Astrocyte (in vitro differentiated cells and primary cell): Measurements from ENCODE around the gene TRANK1. TPM values are rescaled to one million over a fixed set of nuclear protein-coding genes. Genes with fewer than 3 reads are reported as not detected.

ENCODE experiments used
- DNase-seq: peaks from one replicate; pipeline ENCODE4 v3.0.0-alpha.2; 2010; ENCODE audit warnings: low read depth
- FAIRE-seq: peaks from 2 replicates; lab custom pipeline; 2011; peaks lifted over from hg19 to GRCh38; lab: Jason Lieb, UNC
- H2AFZ ChIP-seq: 2 replicates; pipeline ENCODE4 v1.6.0; 2012; ENCODE audit warnings: low read depth, low read length, inconsistent platforms
- H3K27ac ChIP-seq: 2 replicates; pipeline ENCODE4 v1.5.1; 2011; ENCODE audit warnings: low read depth, low read length, inconsistent platforms
- H3K27me3 ChIP-seq: 2 replicates; pipeline ENCODE4 v1.6.0; 2011; ENCODE audit warnings: low read length, inconsistent platforms; ENCODE audit not compliant: insufficient read depth
- H3K36me3 ChIP-seq: 2 replicates; pipeline ENCODE4 v1.5.1; 2011; ENCODE audit warnings: low read length, inconsistent platforms; ENCODE audit not compliant: insufficient read depth
- H3K4me1 ChIP-seq: 2 replicates; pipeline ENCODE4 v1.5.1; 2011; ENCODE audit warnings: low read length, inconsistent platforms; ENCODE audit not compliant: insufficient read depth
- H3K4me2 ChIP-seq: 2 replicates; pipeline ENCODE4 v1.6.0; 2012; ENCODE audit warnings: low read length, inconsistent platforms
- H3K4me3 ChIP-seq: 2 replicates; pipeline ENCODE4 v1.5.1; 2011; ENCODE audit warnings: low read depth, mild to moderate bottlenecking, low read length, inconsistent platforms; ENCODE audit not compliant: insufficient read depth
- H3K79me2 ChIP-seq: 2 replicates; pipeline ENCODE4 v1.6.0; 2012; ENCODE audit warnings: mild to moderate bottlenecking, low read length, inconsistent platforms; ENCODE audit not compliant: insufficient read depth
- H3K9ac ChIP-seq: 2 replicates; pipeline ENCODE4 v1.6.0; 2012; ENCODE audit warnings: mild to moderate bottlenecking, low read length, inconsistent platforms
- H3K9me3 ChIP-seq: 2 replicates; pipeline ENCODE4 v1.5.1; 2012; ENCODE audit warnings: low read depth, mild to moderate bottlenecking, low read length, inconsistent platforms; ENCODE audit not compliant: insufficient read depth
- H4K20me1 ChIP-seq: 2 replicates; pipeline ENCODE4 v1.6.0; 2012; ENCODE audit warnings: low read length, inconsistent platforms; ENCODE audit not compliant: insufficient read depth
- H3K27ac Mint-ChIP-seq: one replicate; pipeline ENCODE4 v1.8.0; 2021; ENCODE audit warnings: mild to moderate bottlenecking, mixed read lengths; ENCODE audit not compliant: unreplicated experiment
- H3K27me3 Mint-ChIP-seq: one replicate; pipeline ENCODE4 v1.8.0; 2021; ENCODE audit warnings: low read depth, mixed read lengths; ENCODE audit not compliant: unreplicated experiment
- H3K36me3 Mint-ChIP-seq: one replicate; pipeline ENCODE4 v1.8.0; 2021; ENCODE audit warnings: low read depth, mixed read lengths; ENCODE audit not compliant: unreplicated experiment
- H3K4me1 Mint-ChIP-seq: one replicate; pipeline ENCODE4 v1.8.0; 2021; ENCODE audit warnings: low read depth, mixed read lengths; ENCODE audit not compliant: unreplicated experiment
- H3K4me3 Mint-ChIP-seq: one replicate; pipeline ENCODE4 v1.8.0; 2021; ENCODE audit warnings: mild to moderate bottlenecking, moderate library complexity, mixed read lengths; ENCODE audit not compliant: unreplicated experiment
- H3K9me3 Mint-ChIP-seq: one replicate; pipeline ENCODE4 v1.8.0; 2021; ENCODE audit warnings: mild to moderate bottlenecking, mixed read lengths; ENCODE audit not compliant: unreplicated experiment
- CTCF ChIP-seq: IDR thresholded peaks from 2 replicates; pipeline ENCODE4 v1.5.1; 2011; ENCODE audit warnings: low read depth, mild to moderate bottlenecking, inconsistent platforms, low read length, moderate library complexity; ENCODE audit not compliant: insufficient read depth
- EZH2 ChIP-seq: IDR thresholded peaks from 2 replicates; pipeline ENCODE4 v1.6.1; 2012; ENCODE audit warnings: mild to moderate bottlenecking, low read length, inconsistent platforms; ENCODE audit not compliant: insufficient read depth
- total RNA-seq: library from RNA; stranded (reverse); gene quantifications from 2 replicates; pipeline ENCODE4 v1.2.1, GENCODE V29; 2021

Gene TRANK1
- total RNA-seq, 1 donor from 2014 or later = 5.6 TPM

GRCh38 chr3:36972163-36972562, 27.3 kb upstream of the TRANK1 start:
- no peaks in the 10 kb centered on the region for H3K36me3 Mint-ChIP-seq
- peaks cover 4% of the 10 kb centered on the region for H3K9me3 Mint-ChIP-seq
- Histone ChIP-seq H3K4me1 (peaks cover 7% of the 10 kb centered on the region), H4K20me1 (no peaks in the 10 kb centered on the region), H3K36me3 (no peaks in the 10 kb centered on the region), H3K27me3 (no peaks in the 10 kb centered on the region), H3K27ac (no peak overlapping the region), H3K79me2 (no peaks in the 10 kb centered on the region), H3K4me3 (no peak overlapping the region), H3K4me2 (no peak overlapping the region), H2AFZ (no peak overlapping the region), H3K9ac (no peak overlapping the region), H3K9me3 (no peaks in the 10 kb centered on the region)
- TF ChIP-seq CTCF (no peak), EZH2 (no peak)
- H3K4me3 Mint-ChIP-seq = no peak overlapping the region
- DNase-seq (no peak), FAIRE-seq (no peak)
- peaks cover 4% of the 10 kb centered on the region for H3K4me1 Mint-ChIP-seq
- H3K27ac Mint-ChIP-seq = no peak overlapping the region
- no peaks in the 10 kb centered on the region for H3K27me3 Mint-ChIP-seq

GRCh38 chr3:36969540-36970432, 24.9 kb upstream of the TRANK1 start:
- Histone ChIP-seq H3K27ac (no peak overlapping the region), H3K4me2 (peak overlapping the region; percentile 44), H3K9me3 (no peaks in the 10 kb centered on the region), H4K20me1 (no peaks in the 10 kb centered on the region), H3K79me2 (no peaks in the 10 kb centered on the region), H3K27me3 (no peaks in the 10 kb centered on the region), H3K9ac (no peak overlapping the region), H3K36me3 (no peaks in the 10 kb centered on the region), H3K4me1 (peaks cover 7% of the 10 kb centered on the region), H3K4me3 (no peak overlapping the region), H2AFZ (peak overlapping the region; percentile 38)
- H3K36me3 Mint-ChIP-seq = no peaks in the 10 kb centered on the region
- peaks cover 4% of the 10 kb centered on the region for H3K4me1 Mint-ChIP-seq
- peak overlapping the region; percentile 79 for H3K27ac Mint-ChIP-seq
- TF ChIP-seq CTCF = no peak
- TF ChIP-seq EZH2 = no peak
- no peaks in the 10 kb centered on the region for H3K27me3 Mint-ChIP-seq
- peak overlapping the region; percentile 36 for H3K4me3 Mint-ChIP-seq
- FAIRE-seq (peak; percentile 37), DNase-seq (peak; percentile 64)
- peaks cover 2% of the 10 kb centered on the region for H3K9me3 Mint-ChIP-seq

DNA sequence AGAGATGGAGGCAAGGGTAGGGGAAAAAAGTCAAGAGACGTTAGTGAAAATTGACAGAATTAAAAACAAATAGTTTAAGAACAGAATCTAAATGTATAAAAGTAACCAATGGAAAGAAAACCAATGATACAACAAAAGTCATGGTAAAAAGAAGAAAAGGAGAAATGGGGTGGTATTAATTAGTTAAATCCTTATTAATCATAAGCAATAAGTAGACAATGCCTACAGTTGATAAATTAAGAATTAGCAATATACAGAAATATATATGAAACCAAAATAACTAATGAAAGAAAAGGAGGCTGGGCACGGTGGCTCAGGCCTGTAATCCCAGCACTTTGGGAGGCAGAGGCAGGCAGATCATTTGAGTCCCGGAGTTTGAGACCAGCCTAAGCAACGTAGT, 24.2 kb upstream of the TRANK1 start:
- DNase-seq = no peak
- Mint-ChIP-seq H3K27me3 (no peaks in the 10 kb centered on the region), H3K36me3 (no peaks in the 10 kb centered on the region), H3K4me3 (no peak overlapping the region), H3K4me1 (peaks cover 4% of the 10 kb centered on the region), H3K9me3 (peaks cover 2% of the 10 kb centered on the region), H3K27ac (peak overlapping the region; percentile 79)
- Histone ChIP-seq H3K36me3 (no peaks in the 10 kb centered on the region), H2AFZ (no peak overlapping the region), H3K9me3 (no peaks in the 10 kb centered on the region), H3K4me2 (no peak overlapping the region), H3K4me3 (no peak overlapping the region), H4K20me1 (no peaks in the 10 kb centered on the region), H3K27ac (no peak overlapping the region), H3K79me2 (no peaks in the 10 kb centered on the region), H3K9ac (no peak overlapping the region), H3K4me1 (peaks cover 7% of the 10 kb centered on the region), H3K27me3 (no peaks in the 10 kb centered on the region)
- no peak for TF ChIP-seq CTCF
- FAIRE-seq = no peak
